PC-3 (cell line): ENCODE results near the gene UBQLN4. TPM values are rescaled to one million over a fixed set of nuclear protein-coding genes. Genes with fewer than 3 reads are reported as not detected.

Experiments used
- ATAC-seq: fragments of 200-7000 bp; cut with Tn5 transposase; 2 replicates; pipeline ENCODE4 v1.9.1; 2020; ENCODE audit warnings: mild to moderate bottlenecking, moderate library complexity
- Bru-seq: library from RNA; stranded (reverse); fragments of 400-500 nt; gene quantifications from one replicate; lab custom pipeline; 2021; lab: Mats Ljungman, UMichigan
- BruChase-seq, 2 experiments: library from RNA; stranded (reverse); fragments of 400-500 nt; gene quantifications; one replicate each; lab custom pipeline; 2021; lab: Mats Ljungman, UMichigan
- BruUV-seq: library from RNA; stranded (reverse); fragments of 400-500 nt; replicated peaks from 2 replicates; lab custom pipeline; 2021; lab: Mats Ljungman, UMichigan
- CTCF ChIA-PET: fragments of 300-600 bp; sonication (Branson Sonifier 250); formaldehyde crosslinking; loops from one replicate; lab custom pipeline; 2022; ENCODE audit warnings: antibody characterized with exemption; lab: Charles Lee
- POLR2A ChIA-PET: fragments of 300-600 bp; sonication (Branson Sonifier 250); formaldehyde crosslinking; loops from one replicate; lab custom pipeline; 2022; ENCODE audit warnings: antibody characterized with exemption; ENCODE audit not compliant: unreplicated experiment; lab: Charles Lee
- DNase-seq: peaks from one replicate; pipeline ENCODE4 v3.0.0-alpha.2; 2015
- H2AFZ ChIP-seq: fragments of 300-600 bp; sonication (generic); 2 replicates; pipeline ENCODE4 v1.6.0; 2016; ENCODE audit warnings: antibody characterized with exemption, low read length
- H3F3A ChIP-seq: fragments of 300-600 bp; sonication (generic); one replicate; pipeline ENCODE4 v1.6.0; 2017; ENCODE audit warnings: antibody characterized with exemption, low read length, control low read depth, mild to moderate bottlenecking; ENCODE audit not compliant: unreplicated experiment
- H3K27ac ChIP-seq: fragments of 300-600 bp; sonication (generic); 2 replicates; pipeline ENCODE4 v1.5.1; 2016; ENCODE audit warnings: mild to moderate bottlenecking, low read length
- H3K27me3 ChIP-seq: fragments of 300-600 bp; sonication (generic); 2 replicates; pipeline ENCODE4 v1.6.1; 2016; ENCODE audit warnings: low read length, mixed read lengths
- H3K36me3 ChIP-seq: fragments of 300-600 bp; sonication (generic); 2 replicates; pipeline ENCODE4 v1.6.1; 2016; ENCODE audit warnings: low read depth, mixed run types, low read length, mixed read lengths
- H3K4me1 ChIP-seq: fragments of 300-600 bp; sonication (generic); 2 replicates; pipeline ENCODE4 v1.5.1; 2016; ENCODE audit warnings: low read length; ENCODE audit not compliant: insufficient read depth
- H3K4me2 ChIP-seq: fragments of 300-600 bp; sonication (generic); 2 replicates; pipeline ENCODE4 v1.6.0; 2016; ENCODE audit warnings: low read length
- H3K4me3 ChIP-seq: fragments of 300-600 bp; sonication (generic); 2 replicates; pipeline ENCODE4 v1.5.1; 2016; ENCODE audit warnings: mild to moderate bottlenecking, low read length, mixed read lengths
- H3K79me2 ChIP-seq: fragments of 300-600 bp; sonication (generic); 2 replicates; pipeline ENCODE4 v1.6.1; 2017; ENCODE audit warnings: low read length, mixed read lengths
- H3K9ac ChIP-seq: fragments of 300-600 bp; sonication (generic); 2 replicates; pipeline ENCODE4 v1.6.0; 2016; ENCODE audit warnings: mild to moderate bottlenecking, low read length
- H3K9me2 ChIP-seq: fragments of 300-600 bp; sonication (generic); replicated peaks from 2 replicates; pipeline ENCODE4 v1.6.1; 2016; ENCODE audit warnings: mixed run types, low read length, mixed read lengths
- H3K9me3 ChIP-seq: fragments of 300-600 bp; sonication (generic); 2 replicates; pipeline ENCODE4 v1.6.1; 2016; ENCODE audit warnings: low read length, mixed read lengths
- H4K20me1 ChIP-seq: fragments of 300-600 bp; sonication (generic); 2 replicates; pipeline ENCODE4 v1.6.1; 2016; ENCODE audit warnings: low read length, mixed read lengths
- CTCF ChIP-seq: fragments of 300-600 bp; sonication (generic); conservative IDR thresholded peaks from 2 replicates; pipeline ENCODE4 v1.5.1; 2017; ENCODE audit warnings: antibody characterized with exemption, low read depth, mild to moderate bottlenecking, low read length
- EZH2 ChIP-seq: fragments of 300-600 bp; sonication (generic); IDR thresholded peaks from one replicate; pipeline ENCODE4 v1.6.1; 2017; ENCODE audit warnings: antibody characterized with exemption, mild to moderate bottlenecking, low read length; ENCODE audit not compliant: unreplicated experiment
- EZH2phosphoT487 ChIP-seq: fragments of 300-600 bp; sonication (generic); IDR thresholded peaks from 2 replicates; pipeline ENCODE4 v1.6.1; 2018; ENCODE audit warnings: mild to moderate bottlenecking, antibody characterized with exemption, low read length, borderline replicate concordance
- intact Hi-C: fragments of 100-400 bp; cut with micrococcal nuclease; formaldehyde crosslinking; loops from 2 replicates; pipeline ENCODE4 v1.9.0; 2023
- long read RNA-seq: library from polyadenylated mRNA; unstranded; transcript quantifications from one replicate; pipeline ENCODE4 v2.0.0, GENCODE V29; 2021; ENCODE audit not compliant: unreplicated experiment
- total RNA-seq: library from RNA; depleted of rRNA; stranded (reverse); fragments of >200 nt; gene quantifications from 2 replicates; pipeline ENCODE4 v1.2.3, GENCODE V29; 2014; rRNA removed

Gene UBQLN4
- 45.4 and 62.9 TPM in 2 replicates for total RNA-seq
- percentile 72 among the genes with signal in this experiment for Bru-seq, nascent RNA
- percentile 90 among the genes with signal in this experiment for BruChase-seq, experiment 1, labeled RNA remaining after a 6-hour chase
- percentile 83 among the genes with signal in this experiment for BruChase-seq, experiment 2, labeled RNA remaining after a 2-hour chase
- long read RNA-seq, transcript UBQLN4-201 (11 exons, 3,576 nt): major isoform, 15 of 61 reads
- long read RNA-seq, partial matches to known transcripts: 34 of 61 reads
- long read RNA-seq, other reads (novel, unspliced or antisense): 12 of 61 reads

DNA sequence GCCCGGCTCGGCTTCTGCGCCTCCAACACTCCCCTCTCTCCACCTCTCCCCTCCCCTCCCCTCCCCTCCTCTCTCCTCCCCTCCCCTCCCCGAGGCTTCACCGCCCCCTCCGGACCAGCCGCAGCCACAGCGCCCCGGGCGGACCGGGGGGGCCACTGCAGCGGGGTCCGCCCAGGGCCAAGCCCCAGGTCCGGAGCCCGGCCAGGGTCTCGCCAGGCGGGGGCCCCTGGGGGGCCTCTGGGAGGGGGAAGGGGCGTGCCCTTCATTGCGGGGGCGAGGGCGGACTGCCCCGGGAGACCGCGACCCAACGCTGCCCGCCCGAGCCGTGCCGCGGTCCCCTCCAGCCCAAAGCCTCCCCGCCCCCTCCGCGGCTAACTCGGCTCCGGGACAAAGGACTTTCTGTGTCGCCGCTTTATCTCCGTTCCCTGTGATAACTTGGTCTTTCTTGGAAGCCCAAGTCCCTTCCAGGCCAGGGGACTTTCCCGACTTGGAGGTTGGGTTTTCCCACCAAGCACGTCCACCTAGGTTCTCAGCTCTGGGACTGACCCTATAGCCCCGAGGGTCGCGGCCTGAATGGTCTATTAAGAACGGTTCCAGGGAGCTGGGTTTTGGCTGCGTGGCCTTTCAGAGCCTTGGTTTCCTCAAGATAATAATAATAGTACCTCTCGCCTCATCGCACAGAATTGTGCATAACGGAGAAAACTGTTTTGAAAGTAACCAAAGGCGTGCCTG lies at the start of gene UBQLN4:
Gene UBQLN4 (minus strand): TSS at position 31 of the 732 bp plus-strand sequence. CDS start 97 bp downstream, outside the sequence.
- H3K27me3 ChIP-seq: no peaks in the 10 kb centered on the region
- DNase-seq (peak; percentile 90), ATAC-seq (peak; percentile 51)
- no peaks in the 10 kb centered on the region for H3K9me2 ChIP-seq
- peaks cover 20% of the 10 kb centered on the region for H3K36me3 ChIP-seq
- TF ChIP-seq EZH2phosphoT487 (no peak), CTCF (peak; percentile 38)
- CTCF ChIA-PET: interaction anchor here (0.6 kb wide), 1 partner anchor 89 kb away, joined by 7 read pairs; no protein-coding TSS in a partner anchor
- H3K9me3 ChIP-seq: no peaks in the 10 kb centered on the region
- H3F3A ChIP-seq: peaks cover 4% of the 10 kb centered on the region
- peaks cover 33% of the 10 kb centered on the region for H3K79me2 ChIP-seq
- 0 out of 2 replicates have a peak, but pooled peaks cover 3% of the 10 kb centered on the region for H4K20me1 ChIP-seq
- peaks cover 15% of the 10 kb centered on the region for H3K4me1 ChIP-seq
- H3K27ac ChIP-seq: peak within 1 kb of the TSS; percentile 89
- peak within 1 kb of the TSS; percentile 91 for H2AFZ ChIP-seq
- peak within 1 kb of the TSS; percentile 85 for H3K4me3 ChIP-seq
- TSS peak; percentile 99 for BruUV-seq
- peak within 1 kb of the TSS; percentile 93 for H3K4me2 ChIP-seq
- intact Hi-C loops: loop anchor here (1.0 kb wide), 3 partner anchors 28 to 120 kb away; partner anchors contain the start of genes KHDC4 and MEX3A
- H3K9ac ChIP-seq: peak within 1 kb of the TSS; percentile 90
- POLR2A ChIA-PET: interaction anchor here (0.6 kb wide), 1 partner anchor 97 kb away, joined by 5 read pairs; no protein-coding TSS in a partner anchor

GRCh38 chr1:156102633-156103511 lies 49.3 kb upstream of the UBQLN4 start:
- ATAC-seq: no peak
- Histone ChIP-seq H3K4me1 (peaks cover 65% of the 10 kb centered on the region), H4K20me1 (no peaks in the 10 kb centered on the region), H3K4me3 (no peak overlapping the region), H3K27me3 (no peaks in the 10 kb centered on the region), H3K9me2 (no peaks in the 10 kb centered on the region), H3K9ac (no peak overlapping the region), H3F3A (no peaks in the 10 kb centered on the region), H2AFZ (no peak overlapping the region), H3K27ac (peak overlapping the region; percentile 78; the same call in 1 of the 2 replicates), H3K4me2 (no peak overlapping the region), H3K9me3 (no peaks in the 10 kb centered on the region), H3K79me2 (no peaks in the 10 kb centered on the region), H3K36me3 (no peaks in the 10 kb centered on the region)
- BruUV-seq: no TSS peak
- CTCF ChIA-PET: interaction anchor here (0.5 to 0.7 kb wide), 3 partner anchors 20 to 115 kb away, joined by 3 to 4 read pairs (median 3); no protein-coding TSS in a partner anchor
- intact Hi-C loops: no loop called here
- TF ChIP-seq EZH2phosphoT487 (no peak), CTCF (no peak), EZH2 (no peak)
- DNase-seq: no peak
- POLR2A ChIA-PET: no interaction called here
